HS-5 (cell line): ENCODE results near the gene HPS1.

ENCODE experiments used
- DNase-seq: peaks from one replicate; pipeline ENCODE4 v3.0.0-alpha.2; 2012; ENCODE audit warnings: low read depth

Gene HPS1

GRCh38 chr10:98446661-98447221 lies at the start of gene HPS1:
HPS1 (minus strand) TSS chr10:98446935; CDS start chr10:98443240, 3,695 bp downstream.
- no peak for DNase-seq

- no peak for DNase-seq
Observed at GRCh38 chr10:98492763-98493162, 46.0 kb upstream of the HPS1 start.

- DNase-seq = no peak
Observed at GRCh38 chr10:98489561-98490481, 43.1 kb upstream of the HPS1 start.

- no peak for DNase-seq
Observed at GRCh38 chr10:98488669-98489430, 42.1 kb upstream of the HPS1 start.

- no peak for DNase-seq
Observed at GRCh38 chr10:98487649-98488048, 40.9 kb upstream of the HPS1 start.

GRCh38 chr10:98486421-98486820 lies 39.7 kb upstream of the HPS1 start:
- peak; percentile 89 for DNase-seq

- DNase-seq = no peak
Observed at GRCh38 chr10:98485959-98486358, 39.2 kb upstream of the HPS1 start.

- DNase-seq = no peak
Observed at GRCh38 chr10:98483658-98484057, 36.9 kb upstream of the HPS1 start.

GRCh38 chr10:98482096-98482495 lies 35.4 kb upstream of the HPS1 start:
- DNase-seq = no peak

GRCh38 chr10:98481404-98481945 lies 34.7 kb upstream of the HPS1 start:
- DNase-seq = no peak

- no peak for DNase-seq
Observed at GRCh38 chr10:98478430-98479222, 31.9 kb upstream of the HPS1 start.

GRCh38 chr10:98477861-98478260 lies 31.1 kb upstream of the HPS1 start:
- no peak for DNase-seq

- DNase-seq = no peak
Observed at GRCh38 chr10:98474628-98475027, 27.9 kb upstream of the HPS1 start.

GRCh38 chr10:98472196-98472595 lies 25.5 kb upstream of the HPS1 start:
- DNase-seq = no peak

- DNase-seq = no peak
Observed at GRCh38 chr10:98470850-98471249, 24.1 kb upstream of the HPS1 start.

- no peak for DNase-seq
Observed at GRCh38 chr10:98469001-98469931, 22.5 kb upstream of the HPS1 start.

- DNase-seq = no peak
Observed at GRCh38 chr10:98467506-98468318, 21.0 kb upstream of the HPS1 start.

- DNase-seq = no peak
Observed at GRCh38 chr10:98466861-98467505, 20.2 kb upstream of the HPS1 start.

GRCh38 chr10:98465866-98466265 lies 19.1 kb upstream of the HPS1 start:
- no peak for DNase-seq
